ENCODE results near the gene FIP1L1.

DNA sequence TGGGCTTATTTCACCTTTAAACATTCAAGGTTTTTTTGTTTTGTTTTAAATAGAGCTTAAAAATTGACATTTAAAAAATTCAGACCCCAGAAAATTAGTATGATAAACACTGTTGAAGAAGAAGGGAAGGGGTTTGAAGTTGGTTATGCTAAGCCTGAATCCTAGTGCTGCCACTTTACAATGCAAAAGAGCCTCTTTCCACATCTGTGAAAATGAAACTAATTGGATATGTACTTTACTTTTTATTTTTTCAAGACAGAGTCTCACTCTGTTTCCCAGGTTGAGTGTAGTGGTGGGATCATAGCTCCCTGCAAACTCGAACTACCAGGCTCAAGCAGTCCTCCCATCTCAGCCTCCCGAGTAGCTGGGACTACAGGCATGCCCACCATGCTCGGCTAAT lies 41.8 kb downstream of the FIP1L1 start:
- no peak for TF ChIP-seq EZH2 (IDR thresholded peaks at IDR 0.05; ENCODE audit: borderline replicate concordance, insufficient read depth, low read depth, low read length, poor library complexity, severe bottlenecking)
- TF ChIP-seq, protein P1, sequence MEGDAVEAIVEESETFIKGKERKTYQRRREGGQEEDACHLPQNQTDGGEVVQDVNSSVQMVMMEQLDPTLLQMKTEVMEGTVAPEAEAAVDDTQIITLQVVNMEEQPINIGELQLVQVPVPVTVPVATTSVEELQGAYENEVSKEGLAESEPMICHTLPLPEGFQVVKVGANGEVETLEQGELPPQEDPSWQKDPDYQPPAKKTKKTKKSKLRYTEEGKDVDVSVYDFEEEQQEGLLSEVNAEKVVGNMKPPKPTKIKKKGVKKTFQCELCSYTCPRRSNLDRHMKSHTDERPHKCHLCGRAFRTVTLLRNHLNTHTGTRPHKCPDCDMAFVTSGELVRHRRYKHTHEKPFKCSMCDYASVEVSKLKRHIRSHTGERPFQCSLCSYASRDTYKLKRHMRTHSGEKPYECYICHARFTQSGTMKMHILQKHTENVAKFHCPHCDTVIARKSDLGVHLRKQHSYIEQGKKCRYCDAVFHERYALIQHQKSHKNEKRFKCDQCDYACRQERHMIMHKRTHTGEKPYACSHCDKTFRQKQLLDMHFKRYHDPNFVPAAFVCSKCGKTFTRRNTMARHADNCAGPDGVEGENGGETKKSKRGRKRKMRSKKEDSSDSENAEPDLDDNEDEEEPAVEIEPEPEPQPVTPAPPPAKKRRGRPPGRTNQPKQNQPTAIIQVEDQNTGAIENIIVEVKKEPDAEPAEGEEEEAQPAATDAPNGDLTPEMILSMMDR (IDR thresholded peaks at IDR 0.05): no peak

Data from B cell (primary cell).